LHCN-M2 (cell line): ENCODE results near the gene UBE2J2. TPM values are rescaled to one million over a fixed set of nuclear protein-coding genes. Genes with fewer than 3 reads are reported as not detected.

ENCODE experiments used
- DNase-seq: peaks from one replicate; pipeline ENCODE4 v3.0.0-alpha.2; 2012; ENCODE audit warnings: low read depth
- total RNA-seq: library from RNA; depleted of rRNA; stranded (reverse); fragments of >200 nt; gene quantifications from 2 replicates; pipeline ENCODE4 v1.2.3, GENCODE V29; 2014

Gene UBE2J2
- total RNA-seq, 1 experiment from 2014 or later, result 62.3 TPM

- DNase-seq, result peak; percentile 74
Measured at GRCh38 chr1:1281533-1282321, 8.1 kb upstream of the UBE2J2 start.

- DNase-seq, result no peak
Measured at GRCh38 chr1:1280782-1281481, 7.3 kb upstream of the UBE2J2 start.

GRCh38 chr1:1279028-1279427 lies 5.4 kb upstream of the UBE2J2 start:
- no peak for DNase-seq

GRCh38 chr1:1278620-1279019 lies 5.0 kb upstream of the UBE2J2 start:
- no peak for DNase-seq

- no peak for DNase-seq
Measured at GRCh38 chr1:1275836-1276235, 2.2 kb upstream of the UBE2J2 start.

GRCh38 chr1:1274931-1275431 lies 1.3 kb upstream of the UBE2J2 start:
- DNase-seq, result no peak

GRCh38 chr1:1274299-1274930 lies 761 bp upstream of the UBE2J2 start:
- no peak for DNase-seq

- no peak for DNase-seq
Measured at GRCh38 chr1:1273209-1273511, 494 bp downstream of the UBE2J2 start.

- no peak for DNase-seq
Measured at GRCh38 chr1:1272341-1273208, 1.1 kb downstream of the UBE2J2 start.

- DNase-seq, result no peak
Measured at GRCh38 chr1:1270813-1271212, 2.8 kb downstream of the UBE2J2 start.

- DNase-seq, result no peak
Measured at GRCh38 chr1:1268284-1268682, 5.4 kb downstream of the UBE2J2 start.

GRCh38 chr1:1267488-1268283 lies 6.0 kb downstream of the UBE2J2 start:
- no peak for DNase-seq

- DNase-seq, result peak; percentile 98
Measured at GRCh38 chr1:1264868-1265272, 8.8 kb downstream of the UBE2J2 start.

- DNase-seq, result peak; percentile 38
Measured at GRCh38 chr1:1264026-1264425, 9.6 kb downstream of the UBE2J2 start.

GRCh38 chr1:1262758-1263157 lies 10.9 kb downstream of the UBE2J2 start:
- no peak for DNase-seq

- DNase-seq, result no peak
Measured at GRCh38 chr1:1262071-1262470, 11.6 kb downstream of the UBE2J2 start.

- no peak for DNase-seq
Measured at GRCh38 chr1:1260843-1261560, 12.7 kb downstream of the UBE2J2 start.

GRCh38 chr1:1259951-1260600 lies 13.6 kb downstream of the UBE2J2 start:
- DNase-seq, result no peak

- no peak for DNase-seq
Measured at GRCh38 chr1:1259540-1259939, 14.1 kb downstream of the UBE2J2 start.

GRCh38 chr1:1259119-1259488 lies 14.6 kb downstream of the UBE2J2 start:
- no peak for DNase-seq
